ENCODE data around the gene ABCA3. TPM values are rescaled to one million over a fixed set of nuclear protein-coding genes. Genes with fewer than 3 reads are reported as not detected.

Gene ABCA3
- total and polyA plus RNA-seq, 7 donors: 0.46 to 21.3 (median 4.9) TPM

- Histone ChIP-seq H3K36me3 (peaks cover 0 to 78% (median 3%) of the 10 kb centered on the region in 4 donors), H3K4me1 (no peaks in the 10 kb centered on the region), H3K4me3 (no peak overlapping the region), H3K9me3 (no peaks in the 10 kb centered on the region), H3K27me3 (no peaks in the 10 kb centered on the region), H3K27ac (no peak overlapping the region)
- DNase-seq: no peak
- intact Hi-C loops (cut with DNase I): no loop called here
- 86 to 87% methylated on average over 13 of the region's 13 CpGs for WGBS, 2 donors
- no peak for TF ChIP-seq EP300 (IDR thresholded peaks at IDR 0.05)
- TF ChIP-seq POLR2AphosphoS5 (IDR thresholded peaks at IDR 0.05): no peak
- no peak for TF ChIP-seq CTCF (IDR thresholded peaks at IDR 0.05)
- no peak for TF ChIP-seq POLR2A (IDR thresholded peaks at IDR 0.05)
Observed at GRCh38 chr16:2285731-2286191, 54.8 kb downstream of the ABCA3 start.

DNA sequence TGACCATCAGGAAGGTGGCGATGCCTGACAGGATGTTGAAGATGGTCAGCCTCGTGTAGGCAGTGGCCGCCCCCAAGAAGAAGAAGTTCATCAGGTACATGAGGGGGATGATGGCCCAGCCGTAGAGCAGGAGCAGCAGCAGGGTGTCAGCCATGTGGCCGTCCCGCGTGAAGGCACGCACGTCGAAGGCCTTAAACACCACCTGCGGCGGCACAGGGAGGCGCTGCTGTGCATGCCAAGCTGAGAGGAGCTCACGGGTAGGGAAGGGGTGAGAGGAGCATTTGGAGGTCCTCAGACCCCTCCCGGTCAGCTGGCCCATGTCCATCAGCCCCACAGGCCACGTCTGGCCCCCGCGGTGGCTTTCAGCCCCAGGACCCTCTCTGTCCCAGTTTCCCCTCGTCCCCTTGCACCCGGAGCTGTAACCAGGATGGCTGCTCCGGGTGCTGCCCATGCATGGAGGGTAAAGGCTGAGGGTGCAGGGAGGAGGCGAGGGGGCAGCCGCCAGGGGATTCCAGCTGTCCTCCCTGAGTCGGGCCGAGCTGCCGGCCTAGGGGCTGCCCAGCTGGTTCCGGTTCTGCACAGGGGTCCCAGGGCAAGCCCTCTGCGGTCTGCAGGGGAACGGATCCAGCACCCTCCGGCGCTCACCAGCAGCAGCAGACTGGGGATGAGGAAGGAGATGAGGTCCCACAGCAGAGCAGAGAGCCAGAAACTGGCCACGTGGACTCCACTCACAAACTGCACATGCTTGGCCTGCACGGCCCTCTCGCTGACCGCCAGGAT is 55.5 kb downstream of the ABCA3 start:
- DNase-seq: no peak
- Histone ChIP-seq H3K27me3 (no peaks in the 10 kb centered on the region), H3K9me3 (no peaks in the 10 kb centered on the region), H3K36me3 (peaks cover 0 to 78% (median 7%) of the 10 kb centered on the region in 4 donors), H3K27ac (no peak overlapping the region), H3K4me1 (no peaks in the 10 kb centered on the region), H3K4me3 (no peak overlapping the region)
- intact Hi-C loops (cut with DNase I): no loop called here
- TF ChIP-seq POLR2A (IDR thresholded peaks at IDR 0.05) (no peak), EP300 (IDR thresholded peaks at IDR 0.05) (no peak), POLR2AphosphoS5 (IDR thresholded peaks at IDR 0.05) (no peak)
- 88 to 91% methylated on average over 35 of the region's 35 CpGs for WGBS, 2 donors

DNA sequence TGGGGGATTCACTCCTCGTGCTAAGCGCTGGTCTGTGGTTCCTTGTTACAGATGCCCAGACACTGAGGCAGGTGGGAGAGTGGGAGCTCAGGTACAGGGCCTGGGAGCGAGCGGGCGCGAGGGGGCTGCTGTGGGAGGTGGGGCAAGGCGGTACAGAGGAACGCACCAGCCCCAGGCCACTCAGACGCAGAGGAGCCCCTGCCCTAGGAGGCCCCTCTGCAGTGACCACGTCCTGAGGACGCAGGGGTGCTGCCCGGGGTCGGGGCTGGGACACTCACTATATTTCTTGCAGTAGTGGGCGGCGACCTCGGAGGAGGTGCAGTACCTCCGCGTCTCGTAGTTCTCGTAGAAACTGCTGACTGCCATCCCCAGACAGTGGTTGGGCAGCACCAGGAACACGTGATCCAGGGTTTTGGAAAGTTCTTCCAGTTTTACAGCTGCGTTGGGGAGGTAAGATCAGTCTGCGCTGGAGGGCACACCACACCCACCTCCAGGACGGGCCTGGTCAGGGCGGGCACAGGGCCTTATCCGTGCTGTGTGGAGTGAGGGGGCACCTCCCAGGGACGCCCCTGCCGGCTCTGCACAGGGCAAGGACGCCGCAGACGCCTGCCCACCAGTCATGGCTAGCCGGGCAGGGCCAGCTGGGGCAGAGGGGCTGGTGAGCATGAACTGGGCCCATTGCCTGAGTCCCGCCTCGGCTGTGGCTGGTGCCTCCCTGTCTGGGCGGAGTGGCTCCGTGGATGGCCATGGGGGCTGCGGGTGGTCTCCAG is 56.3 kb downstream of the ABCA3 start:
- Histone ChIP-seq H3K4me1 (no peaks in the 10 kb centered on the region), H3K27me3 (no peaks in the 10 kb centered on the region), H3K27ac (no peak overlapping the region), H3K9me3 (no peaks in the 10 kb centered on the region), H3K36me3 (peaks cover 0 to 71% (median 7%) of the 10 kb centered on the region in 4 donors), H3K4me3 (no peak overlapping the region)
- 86 to 91% methylated on average over 37 of the region's 37 CpGs for WGBS, 2 donors
- DNase-seq: no peak
- intact Hi-C loops (cut with DNase I): no loop called here
- no peak for TF ChIP-seq POLR2A (IDR thresholded peaks at IDR 0.05)
- no peak for TF ChIP-seq CTCF (IDR thresholded peaks at IDR 0.05)
- no peak for TF ChIP-seq POLR2AphosphoS5 (IDR thresholded peaks at IDR 0.05)
- TF ChIP-seq EP300 (IDR thresholded peaks at IDR 0.05): no peak

- intact Hi-C loops (cut with DNase I): no loop called here
- no peak for DNase-seq
- no peak for TF ChIP-seq POLR2AphosphoS5 (IDR thresholded peaks at IDR 0.05)
- no peak for TF ChIP-seq POLR2A (IDR thresholded peaks at IDR 0.05)
- no peak for TF ChIP-seq EP300 (IDR thresholded peaks at IDR 0.05)
- TF ChIP-seq CTCF (IDR thresholded peaks at IDR 0.05): no peak
- Histone ChIP-seq H3K27me3 (no peaks in the 10 kb centered on the region), H3K4me1 (no peaks in the 10 kb centered on the region), H3K36me3 (peaks cover 0 to 59% (median 7%) of the 10 kb centered on the region in 4 donors), H3K9me3 (no peaks in the 10 kb centered on the region), H3K4me3 (no peak overlapping the region), H3K27ac (no peak overlapping the region)
- WGBS, 2 donors: 75 to 85% methylated on average over 26 of the region's 26 CpGs
Observed at GRCh38 chr16:2282866-2283555, 57.5 kb downstream of the ABCA3 start.

Measured in sigmoid colon (tissue), 7 donors.